ENCODE measurements around the gene OGFR.

DNA sequence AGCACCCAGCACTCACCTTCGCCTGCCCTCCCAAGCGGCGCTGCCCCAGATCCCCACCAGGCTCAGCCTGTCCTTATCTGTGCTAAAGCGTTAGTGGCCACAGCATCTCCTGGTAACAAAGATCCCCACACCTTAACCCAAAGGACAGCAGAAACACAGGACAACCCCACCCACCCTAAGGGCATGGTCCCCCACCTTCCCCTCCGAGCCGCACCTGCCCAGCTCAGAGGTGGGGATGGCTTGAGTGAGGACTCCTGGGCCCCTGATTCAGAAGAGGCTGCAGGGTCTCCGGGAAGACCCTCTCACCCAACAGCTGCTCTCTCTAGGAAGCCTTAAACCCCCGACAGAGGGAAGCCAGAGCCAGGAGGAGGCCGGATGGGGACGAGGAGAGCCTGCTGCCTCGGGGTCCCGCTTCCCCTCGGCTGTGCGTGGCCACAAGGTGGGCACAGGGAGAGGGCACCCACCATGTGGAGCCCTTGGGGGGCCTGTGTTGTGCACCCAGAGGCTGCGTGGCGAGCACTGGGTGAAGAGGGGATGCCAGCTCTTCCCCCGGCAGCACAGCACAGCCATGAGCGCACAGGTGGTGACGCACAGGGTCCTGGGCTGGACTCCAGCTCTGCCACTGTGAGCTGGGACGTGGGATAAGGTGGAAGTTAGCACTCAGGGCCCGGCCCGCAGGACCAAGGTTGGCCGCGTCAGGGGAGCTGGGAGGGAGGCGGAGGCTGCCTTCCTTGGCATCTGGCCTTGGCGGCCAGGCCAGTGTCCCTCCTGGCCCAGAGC is 40.3 kb upstream of the OGFR start:
- TF ChIP-seq POLR2A (IDR thresholded peaks at IDR 0.05; ENCODE audit: low read depth, low read length) (no peak), TAF1 (IDR thresholded peaks at IDR 0.05; ENCODE audit: low read depth, low read length) (no peak), PAX5 (IDR thresholded peaks at IDR 0.05; ENCODE audit: insufficient read depth, low read length, severe bottlenecking) (no peak)
